K562 (cell line): Measurements from ENCODE around the gene ISG20L2. TPM values are rescaled to one million over a fixed set of nuclear protein-coding genes. Genes with fewer than 3 reads are reported as not detected.

ENCODE experiments used
- CBX1 ChIP-seq: sonication (generic); IDR thresholded peaks from 2 replicates; pipeline ENCODE4 v1.6.1; 2016; ENCODE audit warnings: antibody characterized with exemption, low read depth, mild to moderate bottlenecking
- DPF2 ChIP-seq: fragments of 450-650 bp; IDR thresholded peaks from 2 replicates; pipeline ENCODE4 v1.6.1; 2016
- ETS2 ChIP-seq: IDR thresholded peaks from 2 replicates; pipeline ENCODE4 v1.6.1; 2016; ENCODE audit warnings: borderline replicate concordance, missing genetic modification characterization, mild to moderate bottlenecking, moderate library complexity, missing compliant biosample characterization; ENCODE audit not compliant: poor library complexity, severe bottlenecking
- FOXM1 ChIP-seq, 2 experiments: fragments of 450-650 bp in 1 of 2; sonication (generic) in 1 of 2; formaldehyde crosslinking in 1 of 2; IDR thresholded peaks; 2 replicates each; pipeline versions ENCODE4 v1.6.1 to v1.9.0; 2017 to 2022; ENCODE audit warnings: low read depth in 2 of 2, mild to moderate bottlenecking in 2 of 2, missing genetic modification reagents in 1 of 2, moderate library complexity in 1 of 2
- GATAD2A ChIP-seq: fragments of 450-650 bp; IDR thresholded peaks from 2 replicates; pipeline ENCODE4 v1.6.1; 2017
- HDAC8 ChIP-seq: fragments of 450-650 bp; IDR thresholded peaks from 2 replicates; pipeline ENCODE4 v1.6.1; 2016; ENCODE audit warnings: mild to moderate bottlenecking, missing genetic modification characterization, moderate library complexity, missing compliant biosample characterization
- KDM2B ChIP-seq: fragments of 250-450 bp; sonication (Bioruptor Pico); IDR thresholded peaks from 2 replicates; pipeline ENCODE4 v1.8.0; 2021; ENCODE audit warnings: mild to moderate bottlenecking, moderate library complexity
- NCOA6 ChIP-seq: fragments of 450-650 bp; IDR thresholded peaks from 2 replicates; pipeline ENCODE4 v1.6.1; 2017; ENCODE audit warnings: mild to moderate bottlenecking
- NFXL1 ChIP-seq: fragments of 450-650 bp; formaldehyde crosslinking; IDR thresholded peaks from 2 replicates; pipeline ENCODE4 v1.4.0; 2021; ENCODE audit warnings: mild to moderate bottlenecking
- NFYB ChIP-seq: IDR thresholded peaks from 2 replicates; pipeline ENCODE4 v1.6.1; 2011; ENCODE audit warnings: mild to moderate bottlenecking, moderate library complexity; ENCODE audit not compliant: insufficient read length; ENCODE audit errors: extremely low read depth
- PHTF2 ChIP-seq: fragments of 250-450 bp; sonication (Bioruptor Pico); IDR thresholded peaks from 2 replicates; pipeline ENCODE4 v1.5.0; 2021; ENCODE audit warnings: mild to moderate bottlenecking
- PTTG1 ChIP-seq: fragments of 450-650 bp; IDR thresholded peaks from 2 replicates; pipeline ENCODE4 v1.6.1; 2016; ENCODE audit warnings: low read depth, mild to moderate bottlenecking, missing genetic modification characterization, missing compliant biosample characterization
- RAD21 ChIP-seq, 2 experiments: fragments of 250-450 bp in 1 of 2; fragments of 450-650 bp in 1 of 2; sonication (Bioruptor Pico) in 1 of 2; formaldehyde crosslinking in 1 of 2; IDR thresholded peaks in 1 of 2; conservative IDR thresholded peaks in 1 of 2; 2 replicates each; pipeline versions ENCODE4 v1.4.0 to v1.8.0; 2020 to 2022; ENCODE audit warnings: mild to moderate bottlenecking in 2 of 2, moderate library complexity in 1 of 2
- SMARCB1 ChIP-seq: IDR thresholded peaks from 2 replicates; pipeline ENCODE4 v1.6.1; 2011; ENCODE audit warnings: improper control_type of control experiment, low read depth; ENCODE audit not compliant: insufficient read length
- SMC3 ChIP-seq: conservative IDR thresholded peaks from 2 replicates; pipeline ENCODE4 v1.6.1; 2011; ENCODE audit warnings: low read depth, low read length, improper control_type of control experiment; ENCODE audit not compliant: insufficient read depth
- TEAD2 ChIP-seq: fragments of 450-650 bp; IDR thresholded peaks from 2 replicates; pipeline ENCODE4 v1.6.1; 2016; ENCODE audit warnings: missing genetic modification characterization, control low read depth, missing compliant biosample characterization
- TOE1 ChIP-seq, 2 experiments: fragments of 450-650 bp in 1 of 2; sonication (generic) in 1 of 2; formaldehyde crosslinking in 1 of 2; IDR thresholded peaks; 2 replicates each; pipeline versions ENCODE4 v1.7.1 to v1.8.0; 2016 to 2022; ENCODE audit warnings: borderline replicate concordance in 2 of 2, mild to moderate bottlenecking in 2 of 2, antibody characterized with exemption in 1 of 2, inconsistent platforms in 1 of 2, low read depth in 1 of 2, missing genetic modification reagents in 1 of 2, moderate library complexity in 1 of 2
- TRIM24 ChIP-seq, 2 experiments: fragments of 450-650 bp; IDR thresholded peaks; 2 replicates each; pipeline ENCODE4 v1.6.1; 2016
- ZNF143 ChIP-seq: sonication (generic); formaldehyde crosslinking; IDR thresholded peaks from 2 replicates; pipeline ENCODE4 v1.9.0; 2022; ENCODE audit warnings: mild to moderate bottlenecking, missing genetic modification reagents
- ZNF75A ChIP-seq: fragments of 450-650 bp; formaldehyde crosslinking; IDR thresholded peaks from 2 replicates; pipeline ENCODE4 v1.4.0; 2020; ENCODE audit warnings: mild to moderate bottlenecking
- ZNF79 ChIP-seq: fragments of 250-450 bp; sonication (Bioruptor Pico); IDR thresholded peaks from 2 replicates; pipeline ENCODE4 v1.4.0; 2020; ENCODE audit warnings: low read depth, mild to moderate bottlenecking, moderate library complexity
- polyA plus RNA-seq, 8 experiments: library from polyadenylated mRNA; depleted of rRNA in 4 of 8; stranded (reverse) in 5 of 8; unstranded in 3 of 8; fragments of >200 nt; fragmentation: Nextera tagmentation in 2 of 8; fragmentation: Illumina TruSeq in 1 of 8; extraction: Ambion mirVana in 2 of 8; extraction: Trizol in 1 of 8; gene quantifications; 2 replicates each; pipeline versions ENCODE4 v1.2.1 to v1.2.3, GENCODE V29; 2011 to 2014; ENCODE audit warnings: inconsistent platforms in 1 of 8, missing spikeins in 1 of 8
- total RNA-seq, 7 experiments: library from RNA; depleted of rRNA in 6 of 7; stranded (reverse); fragments of >200 nt in 6 of 7; fragmentation: Illumina TruSeq in 2 of 7; extraction: Trizol in 2 of 7; gene quantifications; 2 replicates each; pipeline versions ENCODE4 v1.2.1 to v1.2.3, GENCODE V29; 2011 to 2021; ENCODE audit warnings: low replicate concordance in 1 of 7
- TF ChIP-seq, protein P1 (sequence below): fragments of 250-450 bp; sonication (Bioruptor Pico); IDR thresholded peaks from 2 replicates; pipeline ENCODE4 v1.5.0; 2022; ENCODE audit warnings: mild to moderate bottlenecking
- TF ChIP-seq, protein P2 (sequence below): fragments of 200-800 bp; sonication (Bioruptor generic); IDR thresholded peaks from 2 replicates; pipeline ENCODE4 v1.6.1; 2017; ENCODE audit warnings: missing genetic modification characterization, missing compliant biosample characterization

ISG20L2 gene
- total and polyA plus RNA-seq, 9 of the 15 experiments (the other 6 are each of a cell fraction or from before 2014, with no cell fraction given), result 21.3 to 130 (median 50.3) TPM

DNA sequence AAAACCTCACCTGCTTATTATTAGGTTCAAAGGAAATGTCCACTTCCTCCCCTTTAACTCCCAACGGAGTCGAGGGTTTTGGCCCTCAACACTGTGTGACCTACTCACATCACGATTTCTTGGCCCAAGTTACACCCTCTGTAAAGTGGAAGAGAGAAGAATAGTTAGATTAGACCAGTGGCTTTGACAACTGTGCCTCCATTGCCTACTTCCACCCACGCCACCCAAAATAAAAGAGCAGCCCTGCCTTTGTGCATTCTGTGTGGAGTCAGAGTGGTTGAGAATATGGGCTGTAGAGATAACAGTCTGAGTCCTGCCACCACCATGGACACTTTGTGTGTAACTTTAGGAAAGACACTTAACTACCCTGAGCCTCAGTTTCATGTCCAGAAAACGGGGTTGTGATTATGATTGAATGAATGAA lies 27.0 kb upstream of the ISG20L2 start (continued):
- TF ChIP-seq PHTF2 (CRISPR knock-in tag), result no peak
- TF ChIP-seq, protein P1, sequence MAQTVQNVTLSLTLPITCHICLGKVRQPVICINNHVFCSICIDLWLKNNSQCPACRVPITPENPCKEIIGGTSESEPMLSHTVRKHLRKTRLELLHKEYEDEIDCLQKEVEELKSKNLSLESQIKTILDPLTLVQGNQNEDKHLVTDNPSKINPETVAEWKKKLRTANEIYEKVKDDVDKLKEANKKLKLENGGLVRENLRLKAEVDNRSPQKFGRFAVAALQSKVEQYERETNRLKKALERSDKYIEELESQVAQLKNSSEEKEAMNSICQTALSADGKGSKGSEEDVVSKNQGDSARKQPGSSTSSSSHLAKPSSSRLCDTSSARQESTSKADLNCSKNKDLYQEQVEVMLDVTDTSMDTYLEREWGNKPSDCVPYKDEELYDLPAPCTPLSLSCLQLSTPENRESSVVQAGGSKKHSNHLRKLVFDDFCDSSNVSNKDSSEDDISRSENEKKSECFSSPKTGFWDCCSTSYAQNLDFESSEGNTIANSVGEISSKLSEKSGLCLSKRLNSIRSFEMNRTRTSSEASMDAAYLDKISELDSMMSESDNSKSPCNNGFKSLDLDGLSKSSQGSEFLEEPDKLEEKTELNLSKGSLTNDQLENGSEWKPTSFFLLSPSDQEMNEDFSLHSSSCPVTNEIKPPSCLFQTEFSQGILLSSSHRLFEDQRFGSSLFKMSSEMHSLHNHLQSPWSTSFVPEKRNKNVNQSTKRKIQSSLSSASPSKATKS (CRISPR knock-in tag), result no peak
- 0 out of 2 replicates have a peak, but pooled peaks have one; percentile 66 for TF ChIP-seq HDAC8 (tag)
- TF ChIP-seq KDM2B (CRISPR knock-in tag), result no peak
- TF ChIP-seq ZNF75A (CRISPR knock-in tag), result peak; percentile 48; the same call in 1 of the 2 replicates
- TF ChIP-seq PTTG1 (tag), result peak; percentile 85; the same call in 1 of the 2 replicates
- TF ChIP-seq NCOA6, result no peak
- TF ChIP-seq ZNF79 (CRISPR knock-in tag), result 0 out of 2 replicates have a peak, but pooled peaks have one; percentile 60
- no peak for TF ChIP-seq FOXM1 (IDR thresholded peaks at IDR 0.05; ENCODE audit: low read depth)
- no peak for TF ChIP-seq FOXM1 (CRISPR knock-in tag; IDR thresholded peaks at IDR 0.05; ENCODE audit: low read depth)
- TF ChIP-seq SMC3, result no peak
- TF ChIP-seq NFYB, result no peak
- no peak for TF ChIP-seq ZNF143
- no peak for TF ChIP-seq TOE1 (IDR thresholded peaks at IDR 0.05; ENCODE audit: borderline replicate concordance)
- no peak for TF ChIP-seq TOE1 (CRISPR knock-in tag; IDR thresholded peaks at IDR 0.05; ENCODE audit: borderline replicate concordance, low read depth)
- TF ChIP-seq NFXL1 (CRISPR knock-in tag), result no peak
- TF ChIP-seq TRIM24 (IDR thresholded peaks at IDR 0.05), result no peak
- TF ChIP-seq RAD21 (CRISPR knock-in tag; conservative IDR thresholded peaks at IDR 0.05 in 1 of 2, IDR thresholded peaks at IDR 0.05 in 1 of 2), result peak in 1 of 2 experiments; percentile 13; a peak in 1 of 4 replicates
- TF ChIP-seq SMARCB1, result no peak
- TF ChIP-seq GATAD2A, result 0 out of 2 replicates have a peak, but pooled peaks have one; percentile 62
- TF ChIP-seq ETS2 (tag), result no peak
- TF ChIP-seq, protein P2, sequence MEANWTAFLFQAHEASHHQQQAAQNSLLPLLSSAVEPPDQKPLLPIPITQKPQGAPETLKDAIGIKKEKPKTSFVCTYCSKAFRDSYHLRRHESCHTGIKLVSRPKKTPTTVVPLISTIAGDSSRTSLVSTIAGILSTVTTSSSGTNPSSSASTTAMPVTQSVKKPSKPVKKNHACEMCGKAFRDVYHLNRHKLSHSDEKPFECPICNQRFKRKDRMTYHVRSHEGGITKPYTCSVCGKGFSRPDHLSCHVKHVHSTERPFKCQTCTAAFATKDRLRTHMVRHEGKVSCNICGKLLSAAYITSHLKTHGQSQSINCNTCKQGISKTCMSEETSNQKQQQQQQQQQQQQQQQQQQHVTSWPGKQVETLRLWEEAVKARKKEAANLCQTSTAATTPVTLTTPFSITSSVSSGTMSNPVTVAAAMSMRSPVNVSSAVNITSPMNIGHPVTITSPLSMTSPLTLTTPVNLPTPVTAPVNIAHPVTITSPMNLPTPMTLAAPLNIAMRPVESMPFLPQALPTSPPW (CRISPR knock-in tag), result no peak
- no peak for TF ChIP-seq CBX1
- TF ChIP-seq TEAD2 (tag), result no peak
- TF ChIP-seq DPF2, result peak; percentile 76
